GM12872 (cell line): ENCODE measurements around the gene ACIN1.

Source experiments
- TF ChIP-seq, protein P1 (sequence below): IDR thresholded peaks from 3 replicates; pipeline ENCODE4 v1.5.1; 2011; ENCODE audit warnings: low read depth, mild to moderate bottlenecking, low read length, moderate library complexity; ENCODE audit not compliant: insufficient read depth

The ACIN1 gene

DNA sequence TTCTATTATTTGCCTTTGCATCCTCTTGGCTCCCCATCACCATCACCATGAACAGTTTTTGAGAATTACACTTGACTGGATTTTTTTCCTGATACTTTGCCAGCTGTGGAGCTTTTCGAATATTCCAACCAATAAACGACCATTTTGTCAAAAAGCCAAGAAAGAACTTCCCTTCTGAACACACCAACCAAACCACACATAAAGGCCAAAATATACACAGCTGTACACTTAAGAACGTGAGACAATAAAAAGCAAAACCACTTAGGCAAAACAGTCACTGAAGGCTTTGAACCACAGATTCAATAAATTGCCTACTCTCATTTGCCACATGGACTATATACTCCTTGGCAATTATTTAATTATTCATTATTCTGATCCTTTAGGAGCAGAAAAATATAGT, 86.1 kb downstream of the ACIN1 start:
- TF ChIP-seq, protein P1, sequence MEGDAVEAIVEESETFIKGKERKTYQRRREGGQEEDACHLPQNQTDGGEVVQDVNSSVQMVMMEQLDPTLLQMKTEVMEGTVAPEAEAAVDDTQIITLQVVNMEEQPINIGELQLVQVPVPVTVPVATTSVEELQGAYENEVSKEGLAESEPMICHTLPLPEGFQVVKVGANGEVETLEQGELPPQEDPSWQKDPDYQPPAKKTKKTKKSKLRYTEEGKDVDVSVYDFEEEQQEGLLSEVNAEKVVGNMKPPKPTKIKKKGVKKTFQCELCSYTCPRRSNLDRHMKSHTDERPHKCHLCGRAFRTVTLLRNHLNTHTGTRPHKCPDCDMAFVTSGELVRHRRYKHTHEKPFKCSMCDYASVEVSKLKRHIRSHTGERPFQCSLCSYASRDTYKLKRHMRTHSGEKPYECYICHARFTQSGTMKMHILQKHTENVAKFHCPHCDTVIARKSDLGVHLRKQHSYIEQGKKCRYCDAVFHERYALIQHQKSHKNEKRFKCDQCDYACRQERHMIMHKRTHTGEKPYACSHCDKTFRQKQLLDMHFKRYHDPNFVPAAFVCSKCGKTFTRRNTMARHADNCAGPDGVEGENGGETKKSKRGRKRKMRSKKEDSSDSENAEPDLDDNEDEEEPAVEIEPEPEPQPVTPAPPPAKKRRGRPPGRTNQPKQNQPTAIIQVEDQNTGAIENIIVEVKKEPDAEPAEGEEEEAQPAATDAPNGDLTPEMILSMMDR = no peak
